HepG2 (cell line): ENCODE data around the gene MAN2A1. TPM values are rescaled to one million over a fixed set of nuclear protein-coding genes. Genes with fewer than 3 reads are reported as not detected.

Experiments used
- ARNTL ChIP-seq: sonication (generic); formaldehyde crosslinking; IDR thresholded peaks from 2 replicates; pipeline ENCODE4 v1.4.0; 2020; ENCODE audit warnings: mild to moderate bottlenecking, missing genetic modification reagents
- CHCHD3 ChIP-seq: sonication (generic); formaldehyde crosslinking; IDR thresholded peaks from 2 replicates; pipeline ENCODE4 v1.8.0; 2022; ENCODE audit warnings: mild to moderate bottlenecking, missing genetic modification reagents, moderate library complexity
- HOMEZ ChIP-seq: IDR thresholded peaks from 2 replicates; pipeline ENCODE4 v1.6.1; 2016; ENCODE audit warnings: low read depth
- KDM5B ChIP-seq: sonication (generic); formaldehyde crosslinking; IDR thresholded peaks from 2 replicates; pipeline ENCODE4 v1.4.0; 2020; ENCODE audit warnings: missing genetic modification reagents, mild to moderate bottlenecking, borderline replicate concordance
- MNT ChIP-seq: fragments of 450-650 bp; IDR thresholded peaks from 2 replicates; pipeline ENCODE4 v1.6.1; 2016
- PHF20 ChIP-seq: sonication (generic); formaldehyde crosslinking; IDR thresholded peaks from 2 replicates; pipeline ENCODE4 v1.5.0; 2020; ENCODE audit warnings: mild to moderate bottlenecking, missing genetic modification reagents
- SIX4 ChIP-seq: sonication (generic); formaldehyde crosslinking; IDR thresholded peaks from 2 replicates; pipeline ENCODE4 v1.4.0; 2020; ENCODE audit warnings: missing genetic modification reagents
- TBX2 ChIP-seq: sonication (generic); formaldehyde crosslinking; IDR thresholded peaks from 2 replicates; pipeline ENCODE4 v1.5.0; 2020; ENCODE audit warnings: missing genetic modification reagents, mild to moderate bottlenecking, borderline replicate concordance
- ZFAT ChIP-seq: sonication (generic); formaldehyde crosslinking; conservative IDR thresholded peaks from 2 replicates; pipeline ENCODE4 v1.8.1; 2023; ENCODE audit warnings: missing genetic modification reagents, inconsistent platforms
- ZNF234 ChIP-seq: sonication (generic); formaldehyde crosslinking; conservative IDR thresholded peaks from 2 replicates; pipeline ENCODE4 v1.5.1; 2020; ENCODE audit warnings: mild to moderate bottlenecking, missing genetic modification reagents
- ZNF407 ChIP-seq: sonication (generic); formaldehyde crosslinking; IDR thresholded peaks from one replicate; pipeline ENCODE4 v1.5.1; 2020; ENCODE audit warnings: mild to moderate bottlenecking, missing genetic modification reagents; ENCODE audit errors: not compliant biosample characterization
- ZNF629 ChIP-seq: sonication (generic); formaldehyde crosslinking; conservative IDR thresholded peaks from 2 replicates; pipeline ENCODE4 v1.5.0; 2020; ENCODE audit warnings: missing genetic modification reagents
- ZNF672 ChIP-seq: sonication (generic); formaldehyde crosslinking; IDR thresholded peaks from 2 replicates; pipeline ENCODE4 v1.8.1; 2022; ENCODE audit warnings: missing genetic modification reagents
- ZNF784 ChIP-seq: sonication (generic); formaldehyde crosslinking; IDR thresholded peaks from 2 replicates; pipeline ENCODE4 v1.5.1; 2020; ENCODE audit warnings: missing genetic modification reagents, mild to moderate bottlenecking, borderline replicate concordance
- ZSCAN22 ChIP-seq: sonication (generic); formaldehyde crosslinking; IDR thresholded peaks from 2 replicates; pipeline ENCODE4 v1.4.0; 2020; ENCODE audit warnings: mild to moderate bottlenecking, missing genetic modification reagents
- polyA plus RNA-seq, 8 experiments: library from polyadenylated mRNA; depleted of rRNA in 3 of 8; stranded (reverse) in 7 of 8; unstranded in 1 of 8; fragments of >200 nt; fragmentation: Illumina TruSeq in 4 of 8; extraction: Trizol in 4 of 8; gene quantifications; 2 replicates each; pipeline versions ENCODE4 v1.2.1 to v1.2.3, GENCODE V29; 2011 to 2016; ENCODE audit warnings: low read depth in 4 of 8, missing spikeins in 1 of 8, mixed read lengths in 1 of 8; ENCODE audit not compliant: insufficient read depth in 1 of 8
- total RNA-seq, 5 experiments: library from RNA; depleted of rRNA; stranded (reverse); fragments of >200 nt; fragmentation: Illumina TruSeq; extraction: Trizol; gene quantifications; 2 replicates each; pipeline ENCODE4 v1.2.3, GENCODE V29; 2016; ENCODE audit warnings: low read depth in 1 of 5
- TF ChIP-seq, protein P1 (sequence below): sonication (generic); formaldehyde crosslinking; IDR thresholded peaks from 2 replicates; pipeline ENCODE4 v1.5.0; 2020; ENCODE audit warnings: mild to moderate bottlenecking, missing genetic modification reagents

The MAN2A1 gene
- total and polyA plus RNA-seq, 2 of the 13 experiments (the other 11 are each of a cell fraction or from before 2014, with no cell fraction given): 56.2 to 80.5 TPM

DNA sequence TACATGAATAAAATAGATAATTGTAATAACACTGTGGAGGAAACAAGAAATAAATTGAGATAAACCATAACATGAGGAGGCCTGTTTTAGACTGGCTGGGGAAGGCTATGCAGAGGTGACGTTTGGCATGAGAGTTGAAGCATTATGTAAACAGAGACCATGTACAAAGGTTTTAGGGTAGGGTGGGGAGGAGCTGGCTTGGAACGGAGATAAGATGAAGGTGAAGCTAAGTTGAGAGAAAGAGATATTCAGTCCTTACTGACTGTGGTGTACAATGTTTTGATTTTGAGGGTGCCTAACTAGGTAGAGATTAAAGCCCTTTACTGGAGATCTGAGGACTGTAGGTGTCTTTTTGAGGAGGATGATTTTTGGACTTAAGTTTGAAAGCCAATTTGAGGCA lies 17.8 kb downstream of the MAN2A1 start (continued):
- TF ChIP-seq SIX4 (CRISPR knock-in tag) (no peak), KDM5B (no peak), TBX2 (CRISPR knock-in tag) (no peak), ARNTL (CRISPR knock-in tag) (no peak), ZNF407 (CRISPR knock-in tag) (no peak), CHCHD3 (CRISPR knock-in tag) (no peak), ZFAT (CRISPR knock-in tag) (no peak), ZNF629 (CRISPR knock-in tag) (no peak), ZNF672 (CRISPR knock-in tag) (no peak), ZNF784 (CRISPR knock-in tag) (no peak), PHF20 (CRISPR knock-in tag) (no peak), HOMEZ (CRISPR knock-in tag) (0 out of 2 replicates have a peak, but pooled peaks have one; percentile 38), ZNF234 (CRISPR knock-in tag) (no peak), ZSCAN22 (CRISPR knock-in tag) (no peak), MNT (no peak)
- TF ChIP-seq, protein P1, sequence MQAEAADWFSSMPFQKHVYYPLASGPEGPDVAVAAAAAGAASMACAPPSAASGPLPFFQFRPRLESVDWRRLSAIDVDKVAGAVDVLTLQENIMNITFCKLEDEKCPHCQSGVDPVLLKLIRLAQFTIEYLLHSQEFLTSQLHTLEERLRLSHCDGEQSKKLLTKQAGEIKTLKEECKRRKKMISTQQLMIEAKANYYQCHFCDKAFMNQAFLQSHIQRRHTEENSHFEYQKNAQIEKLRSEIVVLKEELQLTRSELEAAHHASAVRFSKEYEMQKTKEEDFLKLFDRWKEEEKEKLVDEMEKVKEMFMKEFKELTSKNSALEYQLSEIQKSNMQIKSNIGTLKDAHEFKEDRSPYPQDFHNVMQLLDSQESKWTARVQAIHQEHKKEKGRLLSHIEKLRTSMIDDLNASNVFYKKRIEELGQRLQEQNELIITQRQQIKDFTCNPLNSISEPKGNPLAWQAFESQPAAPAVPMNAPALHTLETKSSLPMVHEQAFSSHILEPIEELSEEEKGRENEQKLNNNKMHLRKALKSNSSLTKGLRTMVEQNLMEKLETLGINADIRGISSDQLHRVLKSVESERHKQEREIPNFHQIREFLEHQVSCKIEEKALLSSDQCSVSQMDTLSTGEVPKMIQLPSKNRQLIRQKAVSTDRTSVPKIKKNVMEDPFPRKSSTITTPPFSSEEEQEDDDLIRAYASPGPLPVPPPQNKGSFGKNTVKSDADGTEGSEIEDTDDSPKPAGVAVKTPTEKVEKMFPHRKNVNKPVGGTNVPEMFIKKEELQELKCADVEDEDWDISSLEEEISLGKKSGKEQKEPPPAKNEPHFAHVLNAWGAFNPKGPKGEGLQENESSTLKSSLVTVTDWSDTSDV (CRISPR knock-in tag): no peak
